Fibroblast of skin of right biceps (primary cell): ENCODE results near the gene ATP5PO.
"Not testable (repeated sequence)": the region's sequence is repeated elsewhere in the genome, so short reads cannot be mapped to it uniquely, and the experiment has no call there.

Experiments
- DNase-seq: peaks from one replicate; pipeline ENCODE4 v3.0.0-alpha.2; 2013

Gene ATP5PO

DNA sequence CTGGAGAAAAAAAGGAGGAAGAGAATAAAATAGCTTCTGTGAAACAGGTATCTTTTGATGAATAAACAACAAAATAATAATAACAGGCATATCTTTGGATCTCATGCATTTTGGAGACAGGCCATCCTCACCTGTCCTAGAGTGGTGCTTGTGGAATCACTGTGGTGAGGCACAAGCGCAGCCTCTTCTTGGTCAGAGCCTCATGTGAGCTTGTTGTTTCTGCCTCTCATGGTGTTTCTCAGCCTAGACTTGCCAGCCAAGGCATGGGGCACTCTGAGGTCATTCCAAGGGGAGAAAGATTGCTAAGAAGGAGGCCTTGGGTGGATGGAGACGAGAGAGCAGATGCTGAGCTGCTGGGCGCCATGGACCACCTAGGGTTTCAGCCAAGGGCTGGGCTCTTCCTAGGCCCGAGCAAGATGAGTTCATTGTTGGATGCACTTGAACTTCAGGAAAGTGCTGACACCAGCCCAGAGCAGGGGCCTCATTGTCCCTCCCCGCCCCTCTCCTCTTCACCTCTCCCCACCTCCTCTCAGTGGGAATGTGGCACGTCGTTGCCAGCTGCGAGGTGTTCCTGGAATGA lies 49.5 kb downstream of the ATP5PO start:
- no peak for DNase-seq

DNA sequence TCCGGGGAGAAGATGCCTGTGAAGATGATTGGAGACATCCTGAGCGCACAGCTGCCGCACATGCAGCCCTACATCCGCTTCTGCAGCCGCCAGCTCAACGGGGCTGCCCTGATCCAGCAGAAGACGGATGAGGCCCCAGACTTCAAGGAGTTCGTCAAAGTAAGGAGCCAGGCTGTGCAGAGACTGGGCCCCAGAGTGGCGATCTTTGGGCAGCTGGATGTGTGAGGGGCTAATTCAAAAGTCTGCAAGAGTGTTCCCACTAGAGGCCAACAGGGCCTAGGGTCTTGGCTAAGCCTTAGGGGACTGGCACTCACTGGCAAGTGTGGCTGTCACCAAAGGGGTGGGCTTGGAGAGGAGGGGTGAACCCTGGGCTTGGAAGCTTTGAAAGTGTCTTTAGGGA lies 50.4 kb downstream of the ATP5PO start:
- no peak for DNase-seq

DNA sequence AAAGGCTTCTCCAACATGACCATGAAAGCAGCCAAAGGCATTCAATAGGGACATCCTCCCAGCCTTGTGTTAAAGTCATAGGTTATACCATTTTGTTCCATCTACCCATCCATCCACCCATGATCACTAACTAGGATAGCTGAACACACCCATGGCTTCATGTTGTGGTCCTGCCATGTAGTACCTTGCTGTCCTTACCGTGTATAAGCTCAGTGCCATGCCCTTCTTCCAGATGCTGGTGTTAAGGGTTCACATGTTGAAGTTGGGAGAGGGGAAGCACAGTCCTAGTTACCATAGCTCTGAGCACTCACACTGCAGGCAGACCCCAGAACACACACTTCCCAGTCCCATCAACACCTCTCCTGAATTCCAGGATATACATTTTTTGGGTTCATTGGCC lies 51.5 kb downstream of the ATP5PO start:
- DNase-seq: no peak

DNA sequence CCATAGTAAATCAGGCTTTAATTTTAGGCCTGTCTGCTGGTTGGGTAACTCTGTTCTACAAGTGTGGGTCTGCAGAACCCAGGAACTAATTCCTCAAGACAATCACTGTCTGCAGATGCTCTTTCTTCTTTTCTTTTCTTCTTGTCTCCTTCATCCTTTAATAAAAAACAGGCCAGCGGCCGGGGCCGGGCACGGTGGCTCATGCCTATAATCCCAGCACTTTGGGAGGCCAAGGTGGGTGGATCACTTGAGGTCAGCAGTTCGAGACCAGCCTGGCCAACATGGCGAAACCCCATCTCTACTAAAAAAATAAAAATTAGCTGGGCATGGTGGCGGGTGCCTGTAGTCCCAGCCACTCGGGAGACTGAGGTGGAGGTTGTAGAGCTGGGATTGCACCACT lies 52.4 kb downstream of the ATP5PO start:
- not testable (repeated sequence) for DNase-seq

DNA sequence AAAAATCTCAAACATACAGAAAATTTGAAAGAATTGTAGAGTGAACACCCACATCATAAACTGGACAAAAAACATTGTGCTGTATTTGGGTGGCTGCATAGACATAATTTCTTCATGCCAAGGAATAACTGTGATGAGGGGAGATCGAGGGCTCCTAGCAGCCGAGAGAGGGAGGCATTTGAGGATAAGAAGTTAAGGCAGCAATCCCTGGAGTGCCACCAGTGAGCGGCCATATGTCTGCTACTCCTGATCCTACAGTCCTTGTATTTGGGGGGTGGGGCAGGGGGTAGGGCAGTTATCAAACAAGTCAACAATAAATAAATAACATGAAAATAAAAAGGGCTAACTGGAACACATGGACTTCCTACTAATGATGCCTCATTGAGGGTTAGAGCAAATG lies 54.5 kb downstream of the ATP5PO start:
- DNase-seq: no peak

DNA sequence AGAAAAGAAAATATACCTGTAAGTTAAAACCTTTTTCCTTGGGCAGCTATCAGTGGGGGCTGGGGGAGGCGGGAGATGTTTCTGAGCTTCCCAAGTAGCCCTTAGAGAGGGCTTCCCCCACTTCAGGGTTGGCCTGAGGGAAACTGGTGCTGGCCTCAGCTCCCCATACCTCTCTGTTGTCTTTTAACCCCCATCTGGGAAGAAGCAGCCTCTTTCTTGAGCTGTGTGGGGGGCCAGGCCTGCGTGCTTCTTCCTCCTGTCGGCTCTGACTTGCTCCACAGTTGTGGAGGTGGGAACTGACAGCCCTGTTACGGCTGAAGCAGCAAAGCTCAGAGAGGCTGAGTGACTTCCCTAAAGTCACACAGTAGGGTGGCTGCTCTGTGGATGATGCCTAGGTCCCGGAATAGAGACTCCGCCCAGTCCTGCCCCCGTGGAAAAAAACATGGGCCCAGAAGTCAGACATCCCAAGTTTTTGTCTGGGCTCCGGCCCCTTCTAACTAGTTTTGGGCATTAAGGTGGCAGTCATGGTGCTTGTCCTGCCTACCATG lies 55.2 kb downstream of the ATP5PO start:
- DNase-seq: no peak

DNA sequence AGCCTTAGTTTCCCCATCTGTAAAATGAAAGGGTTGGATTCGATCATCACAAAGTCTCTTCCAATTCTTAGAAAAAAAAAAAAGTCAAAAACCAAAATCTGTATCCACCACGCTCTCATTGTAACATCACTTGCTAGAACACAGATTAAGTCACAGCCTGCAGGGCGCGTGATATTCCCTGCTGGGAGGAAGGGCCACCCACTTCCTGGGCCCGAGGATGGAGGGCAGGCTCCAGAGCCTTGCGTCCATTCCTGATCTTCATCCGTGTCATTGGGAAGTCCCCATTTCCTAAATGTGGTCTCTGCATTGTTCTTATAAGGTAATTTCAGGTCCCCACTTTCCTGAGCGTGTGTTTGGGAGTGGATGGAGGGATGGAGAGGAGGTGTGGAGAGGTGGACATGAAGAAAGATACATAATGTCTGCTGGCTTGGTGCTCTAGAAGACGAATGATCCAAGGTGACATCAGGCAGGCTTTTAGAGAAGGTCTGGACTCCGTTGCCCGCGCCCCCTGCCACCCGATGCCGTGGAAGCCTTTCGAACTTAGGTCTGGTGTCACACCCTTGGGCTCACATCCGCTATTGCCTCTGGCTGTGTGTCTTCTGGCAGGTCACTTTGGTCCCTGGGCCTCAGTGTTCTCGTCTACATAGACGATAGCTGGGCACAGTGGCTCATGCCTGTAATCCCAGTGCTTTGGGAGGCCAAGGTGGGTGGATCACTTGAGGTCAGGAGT lies 56.1 kb downstream of the ATP5PO start:
- no peak for DNase-seq

DNA sequence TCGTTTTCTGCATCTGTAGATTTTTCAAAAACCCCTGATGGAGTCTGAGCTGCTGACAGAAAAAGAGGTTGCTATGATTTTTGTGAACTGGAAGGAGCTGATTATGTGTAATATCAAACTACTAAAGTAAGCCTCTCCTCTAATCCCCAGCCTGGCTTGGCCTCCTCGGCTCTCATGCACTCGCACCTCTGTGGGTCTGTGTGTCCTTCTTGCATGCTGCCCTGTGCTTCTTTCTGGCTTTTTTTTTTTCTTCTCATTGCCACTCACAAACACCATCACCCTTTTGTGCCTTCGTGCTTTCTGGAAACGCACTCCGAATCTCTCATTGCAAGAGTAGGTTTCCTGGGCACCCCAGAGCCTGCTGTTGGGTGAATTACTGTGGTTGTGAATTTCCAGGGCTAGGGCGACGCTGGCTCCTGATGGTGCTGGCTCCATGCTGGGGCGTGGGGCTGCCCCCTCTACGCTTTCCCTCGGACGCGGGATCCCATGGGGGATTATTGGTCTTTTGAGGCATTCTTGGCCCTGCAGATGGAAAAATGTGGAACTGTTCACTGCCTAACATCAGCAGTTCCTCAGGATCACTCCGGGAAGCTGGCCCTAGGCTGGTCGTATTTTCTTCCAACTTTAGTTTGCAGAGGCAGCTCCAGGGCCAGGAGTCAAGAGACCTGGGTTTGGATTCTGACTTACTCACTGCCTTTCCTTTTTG lies 56.8 kb downstream of the ATP5PO start:
- DNase-seq: no peak

DNA sequence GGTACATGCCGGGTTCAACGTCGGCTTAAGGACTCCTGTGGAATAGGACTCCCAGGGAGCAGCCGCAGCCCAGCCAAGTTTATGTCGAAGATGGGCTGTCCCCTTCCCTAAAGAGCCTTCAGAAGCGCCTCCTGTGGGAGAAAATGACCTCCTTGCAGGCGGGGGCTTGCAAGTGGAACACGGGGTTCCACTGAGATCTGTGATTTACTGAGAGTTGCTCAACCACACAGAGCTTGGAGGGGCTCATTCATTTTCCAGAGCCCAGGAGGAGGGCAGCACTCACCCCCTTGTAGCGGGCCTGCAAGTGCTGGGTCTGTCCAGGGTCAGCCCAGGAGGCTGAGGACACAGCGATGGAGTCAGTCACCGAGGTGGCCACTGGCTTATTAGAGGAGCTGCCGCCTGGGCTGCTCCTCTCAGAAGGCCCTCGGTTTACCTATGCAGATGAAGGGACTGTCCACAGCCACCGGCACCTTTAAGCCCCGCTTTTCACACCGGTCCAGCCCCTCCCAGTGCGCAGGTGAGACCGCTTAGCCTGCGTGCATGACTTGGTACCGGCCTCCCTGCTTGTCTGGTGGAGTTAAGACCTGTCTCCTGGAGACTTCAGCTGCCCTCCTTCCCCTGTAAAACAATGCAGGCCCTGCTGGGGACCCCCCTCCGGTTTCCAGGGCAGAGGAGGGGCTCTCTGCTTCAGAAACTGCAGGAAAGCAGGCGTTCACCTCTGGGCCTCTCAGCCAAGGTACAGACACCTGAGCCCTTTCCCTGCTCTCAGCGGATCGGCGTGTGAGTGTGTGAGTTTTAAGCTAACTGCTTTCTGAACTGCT lies 57.5 kb downstream of the ATP5PO start:
- no peak for DNase-seq

DNA sequence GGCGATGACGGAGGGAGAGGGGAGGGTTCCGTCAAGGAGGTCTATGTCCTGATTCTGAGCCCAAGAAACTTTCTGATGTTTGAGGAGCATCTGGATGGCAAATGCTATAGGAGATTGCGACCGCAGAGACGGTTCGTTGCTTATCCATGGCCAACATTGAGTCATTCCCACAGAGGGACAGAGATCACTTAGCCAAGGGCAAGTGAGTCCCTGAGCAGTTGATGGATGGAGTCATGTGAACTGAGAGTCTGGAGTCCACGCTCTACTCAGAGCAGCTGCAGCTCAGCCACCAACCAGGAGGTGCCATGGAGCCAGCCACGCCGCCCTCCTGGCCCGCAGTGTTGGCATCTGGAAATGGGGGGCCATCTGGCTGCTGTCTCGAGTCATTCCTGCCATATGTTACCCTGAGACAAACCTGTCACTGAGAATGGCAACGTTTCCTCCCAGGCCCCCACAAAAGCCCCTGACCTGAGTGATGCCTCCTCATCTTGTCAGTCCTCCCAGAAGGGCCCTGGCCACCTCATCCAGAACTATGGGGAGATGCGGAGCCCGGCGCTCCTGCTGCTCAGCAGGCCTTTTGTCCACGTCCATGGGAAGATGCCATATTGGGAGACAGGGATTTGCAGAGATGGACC lies 58.6 kb downstream of the ATP5PO start:
- DNase-seq: peak; percentile 14

DNA sequence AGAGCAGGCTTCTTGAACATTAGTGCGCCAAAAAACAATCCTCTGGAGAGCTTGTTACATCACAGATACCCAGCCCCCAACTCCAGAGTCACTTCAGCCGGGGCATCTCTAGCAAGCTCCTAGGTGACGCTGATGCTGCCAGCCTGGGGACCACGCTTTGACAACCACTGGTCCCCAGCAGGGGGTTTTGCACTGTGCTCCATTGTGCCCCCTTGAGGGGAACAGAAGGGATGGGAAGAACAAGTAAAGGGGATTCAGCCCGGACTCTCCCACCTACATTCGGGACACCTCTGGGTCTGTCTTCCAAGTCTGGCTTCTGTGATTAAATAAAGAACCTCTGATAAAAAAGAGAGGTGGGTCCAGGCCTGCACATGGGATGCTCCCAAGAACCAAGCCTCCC lies 60.4 kb downstream of the ATP5PO start:
- no peak for DNase-seq

DNA sequence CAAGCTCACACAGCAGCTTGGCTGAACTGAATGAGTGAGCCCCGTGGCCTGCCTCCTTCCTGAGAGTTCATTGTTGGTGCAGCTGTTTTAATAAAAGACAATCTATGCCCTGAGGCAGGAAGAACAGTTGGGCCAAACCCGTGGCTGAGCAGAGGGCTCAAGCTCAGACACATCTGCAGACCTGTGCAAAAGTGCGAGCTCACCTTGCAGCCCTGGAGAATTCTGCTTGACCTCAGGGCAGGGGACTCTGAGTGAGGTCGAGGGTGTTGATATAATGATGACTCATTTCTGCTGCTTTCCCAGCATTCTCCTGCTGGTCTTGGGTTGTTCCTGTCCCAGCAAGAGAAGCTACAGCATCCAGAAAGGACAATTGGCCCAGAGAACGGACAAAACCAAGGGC lies 61.0 kb downstream of the ATP5PO start:
- DNase-seq: no peak
